GM12872 (cell line): ENCODE results near the gene NSL1.

ENCODE experiments used
- TF ChIP-seq, protein P1 (sequence below): IDR thresholded peaks from 3 replicates; pipeline ENCODE4 v1.5.1; 2011; ENCODE audit warnings: low read depth, mild to moderate bottlenecking, low read length, moderate library complexity; ENCODE audit not compliant: insufficient read depth

NSL1 gene

DNA sequence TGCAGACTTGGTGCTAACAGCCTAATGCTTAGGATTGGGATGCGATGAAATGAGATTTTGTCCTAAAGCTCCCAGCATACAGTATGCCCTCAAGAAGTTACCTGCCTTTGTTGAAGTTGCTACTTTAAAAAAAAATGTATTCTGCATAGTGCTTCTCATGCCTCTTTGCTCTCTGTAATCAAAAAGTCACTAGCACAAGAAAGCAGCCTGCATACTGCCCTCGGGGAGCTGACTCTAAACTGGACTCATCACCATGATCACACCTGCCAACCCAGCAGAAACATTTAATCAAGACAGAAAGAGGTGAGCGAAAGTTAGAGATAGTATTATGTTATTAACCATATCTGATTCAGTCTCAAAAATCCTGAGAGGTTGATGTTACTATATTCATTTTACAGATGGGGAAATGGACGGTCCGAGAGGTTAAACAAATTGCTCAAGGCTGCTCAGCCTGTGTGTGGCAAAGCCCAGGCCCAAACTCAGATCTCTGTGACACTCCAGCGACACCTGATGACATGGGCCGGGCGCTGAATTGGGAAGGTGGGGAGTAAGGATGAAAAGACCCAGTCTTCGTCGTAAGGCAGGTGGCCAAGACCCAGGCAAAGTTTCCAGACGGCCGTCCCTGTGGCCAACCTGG, 93.0 kb downstream of the NSL1 start:
- TF ChIP-seq, protein P1, sequence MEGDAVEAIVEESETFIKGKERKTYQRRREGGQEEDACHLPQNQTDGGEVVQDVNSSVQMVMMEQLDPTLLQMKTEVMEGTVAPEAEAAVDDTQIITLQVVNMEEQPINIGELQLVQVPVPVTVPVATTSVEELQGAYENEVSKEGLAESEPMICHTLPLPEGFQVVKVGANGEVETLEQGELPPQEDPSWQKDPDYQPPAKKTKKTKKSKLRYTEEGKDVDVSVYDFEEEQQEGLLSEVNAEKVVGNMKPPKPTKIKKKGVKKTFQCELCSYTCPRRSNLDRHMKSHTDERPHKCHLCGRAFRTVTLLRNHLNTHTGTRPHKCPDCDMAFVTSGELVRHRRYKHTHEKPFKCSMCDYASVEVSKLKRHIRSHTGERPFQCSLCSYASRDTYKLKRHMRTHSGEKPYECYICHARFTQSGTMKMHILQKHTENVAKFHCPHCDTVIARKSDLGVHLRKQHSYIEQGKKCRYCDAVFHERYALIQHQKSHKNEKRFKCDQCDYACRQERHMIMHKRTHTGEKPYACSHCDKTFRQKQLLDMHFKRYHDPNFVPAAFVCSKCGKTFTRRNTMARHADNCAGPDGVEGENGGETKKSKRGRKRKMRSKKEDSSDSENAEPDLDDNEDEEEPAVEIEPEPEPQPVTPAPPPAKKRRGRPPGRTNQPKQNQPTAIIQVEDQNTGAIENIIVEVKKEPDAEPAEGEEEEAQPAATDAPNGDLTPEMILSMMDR: no peak

- TF ChIP-seq, protein P1: no peak
These were observed 94.8 kb downstream of the NSL1 start for GRCh38 chr1:212696721-212697331.

DNA sequence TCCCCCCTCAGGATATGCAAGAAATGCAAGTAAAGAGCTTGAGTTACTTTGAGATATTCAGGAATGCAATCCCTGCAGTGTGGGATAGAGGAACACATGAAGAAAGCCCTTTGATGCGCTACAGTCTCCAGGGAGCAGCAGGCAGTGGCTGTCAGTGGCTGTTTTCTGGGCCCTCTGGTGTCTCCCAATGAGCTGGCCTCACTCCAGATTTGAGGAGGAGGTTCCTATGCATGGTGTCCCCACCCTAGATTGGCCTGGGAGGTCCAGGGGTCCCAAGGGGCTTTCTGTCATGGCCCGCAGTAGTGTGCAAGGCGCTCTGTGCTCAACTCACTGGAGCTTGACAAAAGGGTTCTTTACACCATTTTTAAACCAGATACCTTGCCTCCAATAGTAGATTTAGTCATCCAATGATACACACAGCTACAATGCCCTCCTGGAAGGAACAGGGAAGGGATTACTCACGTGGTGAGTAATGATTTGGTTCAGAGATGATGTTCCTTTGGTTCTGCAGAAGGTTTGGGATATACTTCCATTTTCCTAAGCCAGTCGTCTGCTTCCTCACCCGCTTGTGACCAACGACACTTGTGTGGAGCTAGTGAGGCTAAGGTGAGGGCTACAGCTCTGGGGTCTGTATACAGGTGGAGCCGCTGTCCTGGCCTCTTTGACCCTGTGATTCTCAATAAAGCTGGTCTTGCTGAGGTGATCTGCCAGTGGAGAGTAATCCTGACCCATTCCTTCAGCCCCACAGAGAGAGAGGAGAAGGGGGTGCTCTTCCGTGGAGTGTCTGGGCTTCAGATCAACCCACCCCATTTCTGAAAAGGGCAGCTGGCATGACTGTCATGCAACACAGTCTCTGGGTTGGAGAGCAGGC, 98.6 kb downstream of the NSL1 start:
- TF ChIP-seq, protein P1: no peak

- TF ChIP-seq, protein P1: no peak
These were observed 100.0 kb downstream of the NSL1 start for GRCh38 chr1:212691561-212692071.

DNA sequence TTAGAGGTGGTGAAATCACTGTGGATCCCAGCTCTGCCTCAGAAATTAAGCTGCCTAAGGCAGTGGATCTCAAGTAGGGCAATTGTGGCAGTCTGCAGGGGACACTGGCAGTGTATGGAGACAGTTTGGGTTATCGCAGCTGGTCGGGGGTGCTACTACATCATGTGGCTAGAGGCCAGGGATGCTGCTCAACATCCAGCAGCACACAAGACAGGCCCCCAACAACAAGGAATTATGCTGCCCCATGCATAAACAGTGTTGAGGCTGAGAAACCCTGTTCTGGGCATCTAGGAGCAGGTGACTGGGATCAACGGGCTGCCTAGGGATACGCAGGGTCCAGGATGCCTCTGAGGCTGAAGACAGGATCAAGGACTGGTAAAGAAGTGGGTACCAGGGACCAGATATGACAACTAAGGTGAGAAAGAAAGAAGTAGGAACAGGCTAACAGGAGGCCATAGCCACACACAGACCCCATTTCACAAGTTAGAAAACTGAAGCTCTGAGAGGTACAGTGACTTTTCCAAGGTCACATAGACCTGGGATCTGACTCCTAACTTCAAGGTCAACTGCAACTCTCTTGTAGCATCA, 100.7 kb downstream of the NSL1 start:
- TF ChIP-seq, protein P1: no peak

- TF ChIP-seq, protein P1: no peak
These were observed 101.6 kb downstream of the NSL1 start for GRCh38 chr1:212689758-212690529.
